ENCODE data around the gene COG3. TPM values are rescaled to one million over a fixed set of nuclear protein-coding genes. Genes with fewer than 3 reads are reported as not detected.
"Not testable (repeated sequence)": the region's sequence is repeated elsewhere in the genome, so short reads cannot be mapped to it uniquely, and the experiment has no call there.

Gene COG3, protein sequence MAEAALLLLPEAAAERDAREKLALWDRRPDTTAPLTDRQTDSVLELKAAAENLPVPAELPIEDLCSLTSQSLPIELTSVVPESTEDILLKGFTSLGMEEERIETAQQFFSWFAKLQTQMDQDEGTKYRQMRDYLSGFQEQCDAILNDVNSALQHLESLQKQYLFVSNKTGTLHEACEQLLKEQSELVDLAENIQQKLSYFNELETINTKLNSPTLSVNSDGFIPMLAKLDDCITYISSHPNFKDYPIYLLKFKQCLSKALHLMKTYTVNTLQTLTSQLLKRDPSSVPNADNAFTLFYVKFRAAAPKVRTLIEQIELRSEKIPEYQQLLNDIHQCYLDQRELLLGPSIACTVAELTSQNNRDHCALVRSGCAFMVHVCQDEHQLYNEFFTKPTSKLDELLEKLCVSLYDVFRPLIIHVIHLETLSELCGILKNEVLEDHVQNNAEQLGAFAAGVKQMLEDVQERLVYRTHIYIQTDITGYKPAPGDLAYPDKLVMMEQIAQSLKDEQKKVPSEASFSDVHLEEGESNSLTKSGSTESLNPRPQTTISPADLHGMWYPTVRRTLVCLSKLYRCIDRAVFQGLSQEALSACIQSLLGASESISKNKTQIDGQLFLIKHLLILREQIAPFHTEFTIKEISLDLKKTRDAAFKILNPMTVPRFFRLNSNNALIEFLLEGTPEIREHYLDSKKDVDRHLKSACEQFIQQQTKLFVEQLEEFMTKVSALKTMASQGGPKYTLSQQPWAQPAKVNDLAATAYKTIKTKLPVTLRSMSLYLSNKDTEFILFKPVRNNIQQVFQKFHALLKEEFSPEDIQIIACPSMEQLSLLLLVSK
- 17.0 TPM for polyA plus RNA-seq (2013, experiment 1 of 2; ENCODE audit: insufficient read length)
- 16.4 TPM for polyA plus RNA-seq (2013, experiment 2 of 2; ENCODE audit: insufficient read length)

DNA sequence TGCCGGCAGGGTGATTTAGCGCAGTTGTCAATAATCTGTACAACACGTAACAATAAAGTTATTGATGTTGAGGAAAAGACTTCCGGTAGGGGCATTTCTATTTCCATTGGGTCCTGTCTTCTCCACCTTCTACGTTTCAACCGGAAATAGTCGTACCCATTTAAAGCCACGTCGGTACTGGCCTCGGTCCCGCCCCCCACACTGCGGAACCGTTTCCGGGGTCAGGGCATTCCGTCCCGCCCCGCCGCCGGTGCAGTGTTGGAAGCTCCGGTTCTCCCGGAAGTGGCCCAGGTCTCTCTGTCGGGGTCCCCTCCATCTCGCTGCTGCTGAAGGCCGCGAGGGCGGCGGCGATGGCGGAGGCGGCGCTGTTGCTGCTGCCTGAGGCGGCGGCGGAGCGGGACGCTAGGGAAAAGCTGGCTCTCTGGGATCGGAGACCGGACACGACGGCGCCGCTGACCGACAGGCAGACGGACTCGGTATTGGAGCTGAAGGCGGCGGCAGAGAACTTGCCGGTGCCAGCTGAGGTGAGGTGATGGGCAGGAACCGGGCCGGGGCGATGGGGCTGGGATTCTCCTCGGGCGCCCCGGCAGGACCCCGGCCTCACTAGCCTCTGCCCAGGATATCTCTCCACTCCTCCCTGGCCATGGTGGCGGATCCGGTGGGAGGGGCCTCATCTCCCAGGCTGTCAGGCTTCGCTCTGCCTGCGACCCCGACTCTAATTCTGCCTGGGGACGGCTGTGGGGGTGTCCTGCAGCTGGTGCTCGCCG lies at the start of gene COG3:
Gene COG3, plus strand, starts transcription at position 253 of the 767 bp plus-strand sequence. Its CDS starts 98 bp downstream, at position 351.
- DNase-seq = peak; percentile 99

DNA sequence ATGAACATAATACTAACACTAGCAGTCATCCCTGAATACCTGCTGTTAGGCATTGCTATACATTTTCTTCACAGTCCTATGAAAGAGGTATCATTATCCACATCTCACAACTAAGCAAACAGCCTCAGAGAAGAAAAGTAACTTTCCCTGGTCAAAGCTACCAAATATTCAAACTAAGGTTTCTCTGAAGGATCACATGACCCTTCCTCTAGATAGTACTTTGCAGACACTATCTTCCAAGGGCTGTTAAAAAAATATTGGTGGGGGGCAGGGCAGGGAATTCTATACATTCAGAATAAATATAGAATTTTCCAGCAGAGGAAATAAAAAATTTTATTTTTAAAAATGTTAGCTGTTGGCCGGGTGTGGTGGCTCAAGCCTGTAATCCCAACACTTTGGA lies 49.6 kb upstream of the COG3 start:
- DNase-seq = no peak

DNA sequence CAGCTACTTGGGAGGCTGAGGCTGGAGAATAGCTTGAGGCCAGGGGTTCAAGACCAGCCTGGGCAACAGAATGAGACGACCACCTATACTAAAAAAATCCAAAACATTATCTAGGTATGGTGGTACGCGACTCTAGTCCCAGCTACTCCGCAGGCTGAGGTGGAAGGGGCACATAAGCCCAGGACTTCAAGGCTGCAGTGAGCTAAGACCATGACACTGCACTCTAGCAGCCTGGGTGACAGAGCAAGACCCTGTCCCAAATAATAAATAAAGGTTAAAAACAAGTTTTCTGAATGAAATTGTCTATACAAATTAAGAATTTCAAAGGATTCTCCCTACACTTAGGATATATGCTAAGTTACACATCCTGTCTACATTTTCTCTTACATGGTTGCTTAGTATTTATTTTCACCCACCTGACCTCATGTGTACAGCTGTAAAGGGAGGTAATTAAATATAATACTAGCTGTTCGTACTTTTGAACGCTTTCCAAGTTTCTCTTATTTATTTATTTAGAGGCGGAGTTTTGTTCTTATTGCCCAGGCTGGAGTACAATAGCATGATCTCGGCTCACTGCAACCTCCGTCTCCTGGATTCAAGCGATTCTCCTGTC lies 48.1 kb upstream of the COG3 start:
- DNase-seq = no peak

DNA sequence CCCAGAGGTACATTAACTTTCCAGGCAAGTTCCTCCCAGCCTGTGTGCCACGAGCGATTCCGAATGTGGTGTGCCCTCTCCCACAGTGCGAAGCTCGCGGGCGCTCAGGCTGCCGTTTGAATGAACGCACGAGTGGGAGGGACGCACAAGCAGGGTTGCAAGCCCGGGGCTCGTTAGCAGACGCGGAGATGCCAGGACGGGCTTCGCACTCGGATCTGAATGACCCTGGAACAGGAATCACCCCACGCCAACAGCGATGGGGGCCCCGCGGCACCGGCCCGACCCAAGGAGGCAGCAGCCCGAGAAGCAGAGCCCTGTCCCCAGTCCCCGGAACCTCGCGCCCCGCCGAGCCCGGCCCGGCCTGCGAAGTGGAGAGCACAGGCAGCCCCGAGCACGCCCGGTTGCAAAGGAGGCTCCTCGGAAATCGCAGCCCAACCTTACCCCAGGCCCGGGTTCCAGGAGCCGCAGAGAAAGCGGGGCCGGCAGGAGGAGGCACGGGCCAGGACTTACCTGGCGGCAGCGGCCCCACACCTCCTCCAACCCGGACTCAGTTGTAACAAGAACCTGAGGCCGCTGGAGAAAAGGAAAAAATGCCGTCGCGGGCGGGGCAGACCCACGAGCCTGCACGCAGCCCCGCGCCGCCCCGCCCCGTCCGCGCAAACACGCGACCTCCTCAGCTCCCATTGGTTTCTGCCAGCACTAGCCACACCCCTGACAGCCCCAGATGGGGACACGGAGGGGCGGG lies 46.8 kb upstream of the COG3 start, which contains the start of gene SLC25A30:
Gene SLC25A30, minus strand, starts transcription at position 584 of the 745 bp plus-strand sequence. CDS start 6,948 bp downstream, outside the sequence.
- DNase-seq = peak; percentile 87

DNA sequence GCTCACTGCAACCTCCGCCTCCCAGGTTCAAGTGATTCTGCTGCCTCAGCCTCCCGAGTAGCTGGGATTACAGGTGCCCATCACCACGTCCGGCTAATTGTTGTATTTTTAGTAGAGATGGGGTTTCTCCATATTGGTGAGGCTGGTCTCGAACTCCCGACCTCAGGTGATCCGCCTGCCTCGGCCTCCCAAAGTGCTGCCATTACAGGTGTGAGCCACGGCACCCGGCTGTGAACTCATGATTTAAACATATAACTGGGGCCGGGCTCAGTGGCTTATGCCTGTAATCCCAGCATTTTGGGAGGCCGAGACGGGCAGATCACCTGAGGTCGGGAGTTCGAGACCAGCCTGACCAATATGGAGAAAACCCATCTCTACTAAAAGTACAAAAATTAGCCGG lies 45.4 kb upstream of the COG3 start:
- not testable (repeated sequence) for DNase-seq

DNA sequence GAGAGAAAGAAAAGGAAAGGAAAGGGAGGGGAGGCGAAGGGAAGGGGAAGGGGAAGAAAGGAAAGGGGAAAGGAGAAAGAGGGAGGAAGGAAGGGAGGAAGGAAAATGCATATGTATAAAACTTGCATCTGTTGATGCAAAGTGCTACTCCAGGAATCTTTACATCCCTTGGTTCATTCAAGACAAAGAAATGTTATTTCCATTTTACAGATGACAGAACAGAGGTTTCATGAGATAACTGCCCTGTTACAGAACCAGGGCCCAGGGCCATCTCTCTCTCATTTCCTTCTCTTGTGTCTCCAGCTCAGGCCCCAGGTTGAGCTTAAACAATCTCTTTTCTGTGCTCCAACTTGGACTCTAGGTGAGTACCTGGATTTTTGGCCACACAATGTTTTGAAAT lies 44.8 kb upstream of the COG3 start:
- no peak for DNase-seq

DNA sequence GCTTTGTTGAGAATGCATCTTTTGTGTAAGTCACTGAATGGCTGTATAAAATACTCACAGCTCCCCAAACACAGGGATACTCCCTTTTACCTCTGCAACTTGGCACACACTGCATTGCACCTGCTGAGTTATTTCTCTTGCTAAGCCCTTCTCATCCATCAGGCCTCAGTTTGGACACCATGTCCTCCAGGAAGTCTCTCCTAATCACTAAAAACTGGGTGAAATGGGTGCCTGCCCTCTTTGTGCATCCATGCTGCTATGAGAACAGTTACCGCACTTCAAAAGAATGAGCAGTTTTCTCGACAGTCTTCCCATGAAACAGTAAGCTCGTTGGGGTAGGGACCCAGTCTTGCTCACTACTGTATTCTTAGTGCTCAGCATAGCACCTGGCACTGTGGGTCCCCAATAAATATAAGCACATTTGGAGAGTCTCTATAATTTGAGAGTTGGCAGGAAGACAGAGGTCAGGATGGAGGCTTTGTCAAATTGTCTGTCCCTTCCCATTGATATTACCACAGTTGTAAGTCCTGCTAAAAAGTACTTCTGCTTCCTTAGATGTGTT lies 41.9 kb upstream of the COG3 start:
- DNase-seq = no peak

DNA sequence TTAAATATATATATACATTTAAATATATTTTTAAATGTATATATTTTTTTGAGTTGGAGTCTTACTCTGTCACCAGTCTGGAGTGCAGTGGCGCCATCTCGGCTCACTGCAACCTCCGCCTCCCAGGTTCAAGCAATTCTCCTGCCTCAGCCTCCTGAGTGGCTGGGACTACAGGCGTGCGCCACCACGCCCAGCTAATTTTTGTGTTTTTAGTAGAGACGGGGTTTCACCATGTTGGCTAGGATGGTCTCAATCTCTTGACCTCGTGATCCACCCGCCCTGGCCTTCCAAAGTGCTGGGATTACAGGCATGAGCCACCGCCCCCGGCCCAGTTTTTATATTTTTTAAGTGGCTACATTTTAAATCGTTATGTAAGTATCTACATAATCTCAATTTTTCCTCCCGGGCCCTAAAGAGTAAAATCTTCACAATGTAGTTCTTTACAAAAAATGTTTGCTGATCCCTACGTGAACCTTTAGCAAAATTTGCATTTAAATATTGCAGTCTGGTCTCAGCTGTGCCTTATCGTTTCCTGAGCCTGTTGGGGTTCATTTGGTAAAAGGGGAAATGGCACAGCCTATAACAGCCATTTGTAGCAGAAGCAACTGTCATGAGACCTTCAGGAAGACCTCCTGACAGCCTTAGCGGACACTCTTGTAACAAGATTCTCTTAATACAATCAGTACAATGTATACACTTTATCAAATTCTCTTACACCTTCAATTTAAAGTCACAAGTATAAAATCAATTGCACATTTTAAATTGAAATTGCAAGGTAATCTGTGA lies 38.5 kb upstream of the COG3 start:
- not testable (repeated sequence) for DNase-seq

DNA sequence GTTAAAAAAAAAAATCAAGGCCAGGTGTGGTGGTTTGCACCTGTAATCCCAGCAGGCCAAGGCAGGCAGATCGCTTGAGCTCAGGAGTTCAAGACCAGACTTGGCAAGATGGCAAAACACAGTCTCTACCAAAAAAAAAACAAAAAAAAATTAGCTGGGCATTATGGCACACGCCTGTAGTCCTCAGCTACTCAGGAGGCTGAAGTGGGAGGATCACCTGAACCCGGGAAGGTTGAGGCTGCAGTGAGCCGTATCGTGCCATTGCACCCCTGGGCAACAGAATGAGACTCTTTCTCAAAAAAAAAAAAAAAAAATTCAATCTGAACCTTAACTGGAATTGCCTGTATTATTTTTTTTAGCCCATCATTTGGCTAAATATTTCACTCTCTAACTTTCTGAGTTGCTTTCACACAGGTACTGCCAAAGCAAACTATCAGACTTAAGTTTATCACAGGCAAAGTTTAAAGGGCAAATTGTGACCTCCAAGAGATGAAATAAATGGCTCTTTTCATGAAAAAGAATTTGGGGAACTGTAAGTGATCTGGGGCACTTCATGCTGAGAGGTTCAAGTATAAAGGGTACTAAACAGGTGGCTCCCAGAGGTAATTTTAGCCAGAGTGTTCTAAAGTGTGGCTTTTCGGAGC lies 31.9 kb upstream of the COG3 start:
- no peak for DNase-seq

DNA sequence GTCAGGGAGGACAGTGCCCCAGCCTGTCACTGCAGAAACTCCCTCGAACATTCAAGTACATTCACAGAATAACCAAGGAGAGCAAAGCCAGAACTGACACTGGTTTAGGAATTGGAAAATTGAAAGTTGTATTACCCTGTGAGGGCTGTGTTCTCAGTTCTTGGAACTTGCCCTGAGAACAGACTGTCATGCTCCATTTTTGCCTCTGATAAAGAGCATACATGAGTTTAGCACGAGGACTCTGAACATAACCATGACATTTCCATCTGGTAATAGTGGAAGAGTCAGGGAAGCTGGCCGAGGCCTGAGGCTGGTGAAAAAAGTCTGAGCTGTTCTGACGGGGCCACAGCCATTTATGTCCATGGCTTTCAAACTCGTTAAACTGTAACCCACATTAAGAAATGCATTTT lies 31.4 kb upstream of the COG3 start:
- DNase-seq = no peak

DNA sequence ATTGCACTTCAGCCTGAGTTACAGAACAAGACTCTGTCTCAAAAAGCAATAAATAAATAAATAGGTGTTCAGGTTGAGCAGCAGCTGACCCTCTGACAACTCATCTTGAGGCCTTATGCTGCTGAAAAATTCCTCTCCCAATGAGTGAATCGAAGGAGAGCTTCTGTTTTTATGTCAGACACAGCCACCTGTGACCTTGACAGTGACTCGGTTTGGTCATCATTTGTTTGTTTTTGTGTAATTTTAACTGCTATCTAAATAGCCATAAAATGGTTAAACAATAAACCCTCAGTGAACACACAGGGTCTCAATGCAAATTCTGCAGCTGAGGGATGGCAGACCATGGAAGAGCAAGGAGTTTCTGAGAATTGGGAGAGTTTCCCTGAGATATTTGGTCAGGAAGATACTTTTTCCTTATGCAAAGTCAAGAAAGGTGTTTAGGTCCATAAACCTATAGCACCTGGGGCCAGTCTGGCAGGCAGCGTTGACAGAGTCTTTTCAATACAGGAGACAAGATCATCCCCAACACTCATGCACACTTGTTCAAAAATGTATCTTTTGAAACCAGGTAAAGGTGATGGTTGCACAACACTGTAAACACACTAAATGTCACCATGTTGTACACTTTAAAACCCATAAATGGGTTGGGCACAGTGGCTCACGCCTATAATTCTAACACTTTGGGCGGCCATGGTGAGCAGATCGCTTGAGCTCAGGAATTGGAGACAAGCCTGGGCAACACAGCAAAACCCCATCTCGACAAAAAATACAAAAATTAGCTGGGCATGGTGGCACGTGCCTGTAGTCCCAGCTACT lies 30.0 kb upstream of the COG3 start:
- no peak for DNase-seq

DNA sequence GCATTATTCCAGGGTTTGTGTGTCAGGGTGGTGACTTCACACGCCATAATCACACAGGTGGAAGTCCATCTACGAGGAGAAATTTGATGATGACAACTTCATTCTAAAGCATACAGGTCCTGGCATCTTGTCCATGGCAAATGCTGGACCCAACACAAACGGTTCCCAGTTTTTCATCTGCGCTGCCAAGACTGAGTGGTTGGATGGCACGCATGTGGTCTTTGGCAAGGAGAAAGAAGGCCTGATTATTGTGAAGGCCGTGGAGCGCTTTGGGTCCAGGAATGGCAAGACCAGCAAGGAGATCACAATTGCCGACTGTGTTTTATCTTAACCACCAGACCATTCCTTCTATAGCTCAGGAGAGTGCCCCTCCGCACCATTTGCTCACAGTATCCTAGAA lies 28.4 kb upstream of the COG3 start:
- DNase-seq = no peak

DNA sequence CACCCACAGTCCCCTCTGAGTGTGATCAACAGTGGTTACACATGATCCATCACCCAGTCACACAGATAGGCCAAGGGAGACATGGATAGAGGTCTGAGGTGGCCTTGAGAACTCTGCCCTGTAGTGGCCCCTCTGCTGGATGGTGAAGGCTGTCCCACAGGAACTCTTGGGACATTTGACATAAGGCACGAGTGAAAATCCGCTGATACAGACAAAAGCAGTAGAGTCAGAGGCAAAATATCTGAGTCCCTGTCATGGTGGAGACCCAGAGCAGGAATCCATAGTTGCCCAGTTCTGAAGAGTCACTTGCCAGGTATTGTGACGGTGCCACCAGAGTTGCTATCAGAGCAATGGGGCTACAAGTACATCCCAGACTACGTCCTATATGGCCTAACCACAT lies 27.8 kb upstream of the COG3 start:
- no peak for DNase-seq

DNA sequence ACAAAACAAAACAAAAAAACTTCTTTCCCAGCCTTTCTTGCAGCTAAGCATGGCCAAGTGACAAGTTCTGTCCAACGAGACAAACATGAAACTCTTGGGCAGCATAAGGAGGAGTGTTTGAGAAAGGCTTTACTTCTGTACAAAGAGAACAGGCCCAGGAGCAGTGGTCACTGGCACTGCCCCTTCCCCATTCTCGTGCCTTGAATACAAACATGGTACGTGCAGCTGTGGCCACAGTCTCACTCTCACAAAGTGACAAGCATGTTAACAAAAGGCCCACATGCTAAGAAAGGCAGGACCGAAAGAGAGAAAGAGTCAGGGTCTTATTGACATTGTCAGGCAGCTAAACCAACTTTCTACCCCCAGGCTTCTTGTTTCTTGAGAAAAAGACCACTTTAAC lies 26.8 kb upstream of the COG3 start:
- no peak for DNase-seq

DNA sequence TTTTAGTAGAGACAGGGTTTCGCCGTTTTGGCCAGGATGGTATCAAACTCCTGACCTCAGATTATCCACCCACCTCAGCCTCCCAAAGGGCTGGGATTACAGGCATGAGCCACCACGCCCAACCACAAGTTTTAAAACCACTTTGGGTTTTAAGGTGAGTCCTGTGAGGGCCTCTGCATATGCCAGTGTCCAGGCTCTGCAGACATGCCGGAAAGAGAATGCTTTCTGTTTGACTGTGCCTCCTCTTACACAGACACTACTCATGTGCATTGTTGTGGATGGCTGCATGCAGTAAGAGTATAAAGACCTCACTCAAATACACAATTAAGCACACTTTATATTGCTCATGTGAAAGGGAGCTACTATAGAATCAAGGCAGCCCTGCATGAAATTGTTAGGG lies 25.7 kb upstream of the COG3 start:
- DNase-seq = no peak

DNA sequence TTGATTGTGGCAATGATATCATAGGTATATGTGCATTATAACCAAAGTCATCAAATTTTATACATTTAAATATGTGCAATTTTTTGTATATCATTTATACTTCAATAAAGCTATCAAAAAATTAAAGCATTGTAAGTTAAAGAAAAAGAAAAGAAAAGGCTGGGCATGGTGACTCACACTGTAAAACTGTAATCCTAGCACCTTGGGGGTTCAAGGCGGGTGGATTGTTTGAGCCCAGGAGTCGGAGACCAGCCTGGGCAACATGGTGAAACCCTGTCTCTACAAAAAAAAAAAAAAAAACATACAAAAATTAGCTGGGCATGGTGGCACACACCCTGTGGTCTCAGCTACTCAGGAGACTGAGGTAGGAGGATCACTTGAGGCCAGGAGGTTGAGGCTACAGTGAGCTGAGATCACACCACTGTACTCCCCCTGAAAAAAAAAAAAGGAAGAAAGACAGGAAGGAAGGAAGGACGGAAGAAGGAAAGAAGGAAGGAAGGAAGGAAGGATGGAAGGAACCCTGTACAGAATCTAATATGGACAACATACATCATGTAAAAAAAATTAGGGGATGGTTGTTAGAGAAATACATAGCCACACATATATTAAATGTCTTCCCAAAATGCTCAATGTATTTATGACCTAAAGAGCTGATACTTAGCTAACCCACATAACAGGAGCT lies 24.8 kb upstream of the COG3 start:
- DNase-seq = no peak

DNA sequence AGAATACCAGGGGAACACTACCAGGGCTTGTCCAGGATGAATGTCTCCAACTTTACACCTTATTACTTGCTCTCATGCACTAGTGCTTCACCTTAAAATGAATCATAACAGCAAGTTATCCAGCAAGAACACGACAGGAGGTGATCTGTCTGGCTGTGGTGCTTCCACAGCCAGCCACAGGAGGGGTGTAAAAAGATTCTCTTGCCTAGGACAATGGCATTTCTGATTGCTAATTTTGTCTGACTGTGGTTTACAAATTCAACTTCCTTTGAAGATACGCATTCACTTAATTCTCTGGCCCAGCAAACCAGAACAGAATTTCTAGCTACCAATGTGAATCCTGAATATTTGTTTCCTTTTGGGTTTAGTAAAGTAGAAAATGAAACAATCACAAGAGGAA lies 23.1 kb upstream of the COG3 start:
- DNase-seq = no peak

DNA sequence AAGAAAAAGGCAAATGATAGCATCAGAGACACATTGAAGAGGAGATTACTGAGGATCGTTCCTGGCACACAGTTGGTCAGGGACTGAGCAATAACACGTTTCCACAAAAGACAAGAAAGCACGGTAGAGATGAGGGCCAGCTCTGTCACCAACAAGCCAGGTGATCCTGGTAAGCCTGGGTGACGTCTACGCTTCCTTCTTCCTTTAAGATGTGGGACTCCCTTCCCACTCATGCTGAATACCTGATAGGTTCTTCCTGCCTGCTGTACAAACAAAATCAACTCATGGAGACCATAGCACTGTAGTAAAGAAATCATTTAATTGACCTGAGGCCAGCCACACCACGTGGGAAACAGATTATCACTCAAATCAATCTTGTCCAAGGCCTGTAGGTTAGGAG lies 19.7 kb upstream of the COG3 start:
- DNase-seq = no peak
